GM19043 (cell line): ENCODE measurements around the gene TSSK6.

Source experiments
- ATAC-seq: cut with Tn5 transposase; IDR thresholded peaks from one replicate; pipeline ENCODE4 v1.9.1; 2021; ENCODE audit warnings: low read depth; ENCODE audit not compliant: unreplicated experiment

The TSSK6 gene

DNA sequence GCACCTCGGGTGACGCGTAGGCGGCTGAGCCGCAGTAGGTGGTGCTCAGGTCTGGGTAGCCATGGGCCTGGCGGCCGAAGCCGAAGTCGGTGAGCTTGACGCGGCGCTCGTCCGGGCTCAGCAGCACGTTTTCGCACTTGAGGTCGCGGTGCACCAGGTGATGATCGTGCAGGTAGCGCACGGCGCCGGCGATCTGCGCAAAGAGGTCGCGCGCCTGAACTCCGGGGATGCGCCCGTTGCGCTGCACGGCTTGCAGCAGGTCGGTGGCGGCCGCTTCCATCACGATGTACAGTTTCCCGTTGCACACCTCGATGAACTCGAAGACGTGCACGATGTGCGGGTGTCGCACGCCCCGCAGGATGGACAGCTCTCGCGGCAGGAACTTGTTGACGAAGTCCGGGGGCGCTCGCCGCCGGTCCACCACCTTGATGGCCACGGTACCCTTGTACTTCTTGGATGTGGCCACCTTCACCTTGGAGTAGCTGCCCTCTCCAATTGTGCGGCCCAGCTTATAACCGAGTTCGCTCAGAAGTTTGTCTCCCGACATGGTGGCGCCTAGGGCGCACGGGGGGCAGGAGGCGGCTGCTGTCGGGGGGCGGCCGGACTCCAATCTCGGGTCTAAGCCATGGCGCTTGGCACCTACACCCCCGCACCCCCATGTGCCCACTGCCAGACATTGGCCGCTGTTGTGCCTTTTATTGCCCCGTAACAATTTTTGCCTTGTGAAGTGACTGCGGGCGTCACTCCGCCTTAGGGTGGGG, at the start of gene TSSK6:
TSS of gene TSSK6 (minus strand) at position 668 of the 761 bp plus-strand sequence. CDS start at position 547, 121 bp downstream.
- no peak for ATAC-seq

DNA sequence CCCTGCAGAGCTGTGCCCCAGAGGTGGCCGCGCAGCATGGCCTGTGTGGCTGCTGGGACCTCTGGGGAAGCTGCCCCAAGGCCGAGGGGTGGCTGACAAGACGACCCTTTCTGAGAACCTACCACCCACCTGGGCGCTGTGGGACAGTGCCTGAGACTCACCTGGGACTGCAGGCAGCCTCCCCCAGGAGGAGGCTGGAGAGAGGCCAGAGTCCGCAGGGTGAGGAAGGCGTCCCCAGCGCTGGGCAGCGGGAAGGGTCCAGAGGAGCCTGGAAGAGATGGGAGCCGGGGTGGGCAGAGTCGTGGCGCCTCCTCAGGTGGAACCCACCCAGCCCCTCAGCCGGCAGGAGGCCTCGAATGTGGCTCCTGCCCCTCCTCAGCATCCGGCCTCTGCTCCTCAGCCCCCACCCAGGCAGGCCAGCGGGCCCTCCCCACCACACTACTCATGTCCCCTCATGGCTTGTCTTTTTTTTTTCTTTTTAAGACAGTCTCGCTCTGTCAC, 48.0 kb upstream of the TSSK6 start:
- no peak for ATAC-seq

DNA sequence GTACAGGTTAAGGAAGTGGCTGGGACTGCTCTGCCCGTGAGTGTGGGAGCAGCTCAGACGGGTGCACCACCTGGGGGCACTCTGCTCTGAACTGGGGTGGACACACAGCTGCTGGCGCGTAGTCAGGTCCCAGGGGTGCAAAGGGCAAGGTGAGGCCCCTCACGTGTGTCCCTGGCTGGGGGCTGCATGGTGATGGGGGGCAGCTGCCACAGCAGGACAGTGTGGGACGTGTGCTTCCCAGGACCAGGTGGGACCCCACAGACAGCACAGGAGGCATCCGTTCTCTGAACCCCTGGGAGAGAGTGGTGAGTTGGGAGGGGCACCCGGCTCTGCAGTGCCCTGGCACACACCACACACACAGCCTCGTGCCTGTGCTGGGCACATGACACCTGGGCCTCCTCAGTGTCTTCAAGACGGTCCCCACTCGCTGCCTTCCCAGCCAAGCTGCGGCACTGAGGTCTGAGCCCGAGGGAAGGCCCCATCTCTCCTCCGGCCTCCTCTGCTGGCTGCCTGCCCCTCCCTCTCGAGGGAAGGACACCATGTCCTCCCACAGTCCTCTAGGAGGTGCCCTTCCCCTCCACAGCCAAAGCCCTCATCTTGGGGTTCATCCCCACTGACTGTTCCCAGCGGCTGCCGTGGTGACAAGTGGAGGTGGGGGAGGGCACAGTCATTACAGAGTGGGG, 47.5 kb upstream of the TSSK6 start:
- no peak for ATAC-seq

GRCh38 chr19:19561946-19562664, 46.8 kb upstream of the TSSK6 start:
- ATAC-seq: no peak

DNA sequence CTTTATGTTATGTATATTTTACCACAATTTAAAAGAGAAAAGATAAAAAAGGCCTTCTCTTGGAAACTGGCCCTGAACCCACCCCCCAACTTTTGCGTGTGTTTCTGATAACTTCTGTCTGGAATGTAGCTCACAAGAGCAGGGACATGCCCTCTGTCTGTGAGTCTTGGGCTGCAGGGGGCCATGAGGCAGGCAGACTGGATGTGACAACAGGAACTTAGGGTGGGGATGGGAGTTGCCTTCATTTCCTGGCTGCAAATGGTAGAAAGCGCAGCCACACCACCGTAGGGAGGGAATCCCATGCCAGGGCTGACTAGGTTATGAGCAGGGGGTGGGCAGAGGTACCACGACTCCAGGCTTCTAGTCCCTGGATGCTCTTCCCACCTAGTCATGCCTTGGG, 44.6 kb upstream of the TSSK6 start:
- ATAC-seq: no peak

DNA sequence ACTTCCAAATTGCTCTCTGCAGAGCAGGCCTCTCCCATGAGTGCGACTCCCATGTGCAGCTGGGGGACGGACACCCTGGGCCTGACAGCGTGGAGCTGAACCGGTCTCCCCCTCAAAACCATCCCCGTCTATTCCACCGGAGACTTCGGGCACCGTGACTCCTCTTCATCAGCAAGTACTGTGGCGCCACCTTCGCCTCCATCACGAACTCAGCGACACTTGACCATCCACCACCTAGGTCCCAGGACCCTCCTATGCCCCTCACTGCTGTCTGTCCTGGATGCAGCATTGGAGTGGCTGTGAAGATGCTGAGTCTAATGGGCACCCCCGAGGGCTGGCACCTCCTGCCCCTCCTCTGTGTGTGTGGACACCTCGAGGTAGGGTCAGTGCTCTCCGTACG, 43.3 kb upstream of the TSSK6 start:
- ATAC-seq: no peak

- ATAC-seq: no peak
These were observed 42.7 kb upstream of the TSSK6 start for GRCh38 chr19:19558055-19558454.

- no peak for ATAC-seq
These were observed 39.0 kb upstream of the TSSK6 start for GRCh38 chr19:19554074-19555023.

- no peak for ATAC-seq
These were observed 38.3 kb upstream of the TSSK6 start for GRCh38 chr19:19553670-19554069.

DNA sequence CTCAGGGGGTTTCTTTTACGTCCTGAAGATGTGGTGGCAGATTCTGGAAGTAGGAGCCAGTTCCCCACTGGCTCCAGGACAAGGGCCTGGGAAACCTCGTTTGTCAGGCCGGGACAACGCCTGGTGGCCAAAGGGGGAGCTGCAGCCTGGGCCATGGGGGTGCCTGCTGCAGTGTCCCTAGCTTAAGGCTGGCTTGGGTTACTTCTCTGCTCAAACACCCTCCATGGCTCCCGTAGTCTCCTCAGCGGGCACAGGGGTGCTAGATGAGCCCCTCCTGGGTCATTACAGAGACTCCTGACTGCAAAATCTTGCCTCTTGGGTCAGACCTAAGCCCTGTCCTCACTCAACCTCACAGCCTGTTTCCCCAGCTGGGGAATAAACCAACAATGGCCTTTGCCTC, 37.5 kb upstream of the TSSK6 start:
- ATAC-seq: no peak

DNA sequence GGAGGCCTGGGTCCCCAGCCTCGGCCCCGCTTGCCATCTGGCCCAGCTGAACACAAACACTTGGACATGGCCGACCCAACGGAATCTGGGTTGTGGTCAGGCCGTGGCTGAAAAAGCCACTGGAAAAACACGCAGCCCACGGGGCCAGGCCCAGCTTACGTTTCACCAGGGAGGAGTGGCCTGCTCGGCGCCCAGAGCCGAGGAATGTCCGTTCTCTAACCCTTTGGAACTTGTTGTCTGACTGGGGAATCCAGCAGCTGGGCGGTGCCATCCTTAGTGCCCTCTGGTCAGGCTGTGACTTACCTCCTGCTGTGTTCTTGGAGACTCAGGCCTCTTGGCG, 36.5 kb upstream of the TSSK6 start:
- no peak for ATAC-seq

- no peak for ATAC-seq
These were observed 35.9 kb upstream of the TSSK6 start for GRCh38 chr19:19550972-19551852.

DNA sequence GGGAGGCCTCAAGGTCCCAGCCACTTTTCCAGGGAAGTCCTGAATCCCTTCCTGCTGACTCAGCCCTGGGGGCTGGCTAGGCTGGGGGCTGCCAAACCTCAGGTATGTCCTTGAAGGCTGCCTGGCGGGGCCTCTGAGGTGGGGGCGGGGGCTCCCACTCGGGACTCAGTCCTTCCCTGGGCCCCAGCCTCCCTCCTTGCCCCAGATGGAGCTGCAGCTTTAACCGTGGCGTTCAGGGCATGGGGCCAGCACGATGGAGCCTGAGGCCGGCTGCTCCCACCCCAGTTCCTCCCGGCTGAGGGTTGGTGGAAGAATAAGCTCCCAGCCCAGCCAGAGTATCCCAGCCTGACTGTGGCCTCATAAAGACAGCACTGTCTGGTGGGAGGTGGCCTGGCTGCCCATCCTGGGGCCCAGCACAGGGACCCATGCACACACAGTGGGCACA, 35.2 kb upstream of the TSSK6 start:
- no peak for ATAC-seq

GRCh38 chr19:19549804-19550464, 34.6 kb upstream of the TSSK6 start:
- no peak for ATAC-seq

DNA sequence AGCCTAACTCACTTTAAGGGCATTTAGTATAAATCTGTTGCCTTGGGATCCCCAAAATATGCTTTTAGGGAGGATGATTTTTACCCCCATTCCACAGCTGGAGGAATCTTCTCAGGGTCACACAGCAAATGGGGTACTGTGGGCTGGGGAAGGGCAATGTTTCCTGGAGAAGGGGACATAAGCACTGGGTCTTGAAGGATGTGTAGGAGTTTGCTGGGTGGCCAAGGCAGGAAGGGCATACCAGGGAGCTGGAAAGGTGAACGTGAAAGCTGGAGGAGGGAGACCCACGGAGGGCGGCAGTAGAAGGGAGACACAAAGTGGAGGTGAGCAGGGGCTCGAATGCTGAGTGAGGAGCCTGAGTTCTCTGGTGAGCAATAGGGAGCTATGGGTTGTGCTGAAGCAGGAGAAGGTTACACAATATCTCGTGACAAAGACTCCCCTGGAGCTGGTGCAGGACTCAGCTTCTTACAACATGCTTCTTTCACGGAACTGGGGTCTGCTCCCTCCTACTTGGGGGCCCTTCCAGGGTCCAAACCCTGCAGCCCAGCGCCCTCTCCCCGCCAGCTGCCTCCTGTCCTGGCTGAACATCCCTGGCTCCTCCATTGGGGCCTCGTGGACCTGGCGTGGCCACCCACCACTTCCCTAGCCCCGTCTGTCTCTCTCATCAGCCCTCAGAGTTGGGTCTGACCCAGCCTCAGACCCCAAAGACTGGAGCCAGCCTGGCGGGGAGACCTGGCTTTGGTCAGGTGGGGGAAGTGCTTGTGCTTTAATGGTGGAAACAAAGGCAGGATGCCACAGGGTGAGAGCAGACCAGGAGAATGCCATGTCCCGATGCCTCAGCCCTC, 33.8 kb upstream of the TSSK6 start:
- no peak for ATAC-seq

DNA sequence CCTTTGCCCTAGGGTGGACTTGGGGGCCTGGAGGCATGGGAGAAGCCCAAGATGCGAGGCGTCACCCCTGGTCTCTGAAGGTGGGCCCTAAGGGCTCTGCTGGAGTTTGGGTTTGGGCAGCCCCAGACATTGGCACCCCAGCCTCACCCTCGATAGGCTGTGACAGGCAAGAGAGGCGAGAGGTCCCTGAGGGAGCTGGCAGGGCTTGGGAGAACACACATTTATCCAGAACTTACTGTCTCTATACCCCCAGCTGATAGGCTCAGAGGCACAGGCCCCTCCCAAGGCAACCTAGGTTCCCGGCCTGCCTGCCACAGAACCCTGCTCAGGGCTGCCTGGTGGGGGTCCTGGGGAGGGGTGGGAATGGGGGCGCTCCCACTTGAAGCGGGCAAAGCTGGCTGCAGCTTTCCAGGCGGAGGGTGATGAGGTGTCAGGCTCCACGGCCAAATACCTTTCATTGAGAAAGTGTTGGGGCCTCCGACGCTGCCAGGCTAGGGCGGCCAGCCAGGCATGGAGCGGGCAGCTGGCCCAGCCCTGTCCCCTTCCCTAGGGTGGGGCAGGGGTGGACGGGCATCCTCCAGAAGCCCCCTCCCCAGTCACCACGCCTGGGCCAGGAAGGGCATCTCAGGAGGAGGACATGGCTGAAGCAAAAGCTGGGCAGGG, 32.5 kb upstream of the TSSK6 start:
- no peak for ATAC-seq

DNA sequence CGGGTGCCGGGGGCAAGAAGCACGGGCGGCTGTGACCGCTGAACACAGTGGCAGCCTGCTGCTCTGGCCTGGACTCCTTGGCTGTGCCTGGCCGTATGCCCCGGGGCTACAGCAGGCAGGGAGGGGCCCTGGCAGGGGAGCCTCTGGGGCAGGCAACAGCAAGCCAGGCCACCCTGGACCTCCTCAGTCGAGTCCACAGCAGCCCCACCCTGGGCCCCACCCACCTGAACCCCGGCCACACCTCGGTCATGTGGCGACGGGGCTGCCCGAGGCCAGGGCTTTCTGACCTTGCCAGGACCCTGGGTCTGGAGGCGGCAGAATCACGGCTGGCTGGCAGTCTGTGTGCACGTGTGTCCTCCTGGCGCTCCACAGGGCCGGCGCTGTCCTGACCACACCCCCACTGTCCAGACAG, 31.4 kb upstream of the TSSK6 start:
- no peak for ATAC-seq
